HepG2 (cell line): Measurements from ENCODE around the gene LATS2. TPM values are rescaled to one million over a fixed set of nuclear protein-coding genes. Genes with fewer than 3 reads are reported as not detected.

Experiments
- ATF4 ChIP-seq, 2 experiments: fragments of 450-650 bp in 1 of 2; sonication (generic) in 1 of 2; formaldehyde crosslinking; IDR thresholded peaks; 2 replicates each; pipeline versions ENCODE4 v1.5.0 to v1.8.0; 2020 to 2022; ENCODE audit warnings: mild to moderate bottlenecking in 1 of 2, missing genetic modification reagents in 1 of 2
- E2F5 ChIP-seq: sonication (generic); formaldehyde crosslinking; conservative IDR thresholded peaks from 2 replicates; pipeline ENCODE4 v1.4.0; 2020; ENCODE audit warnings: missing genetic modification reagents
- HBP1 ChIP-seq: IDR thresholded peaks from 2 replicates; pipeline ENCODE4 v1.6.1; 2016; ENCODE audit warnings: low read depth, control low read depth
- HDAC6 ChIP-seq: fragments of 200-600 bp; sonication (generic); IDR thresholded peaks from 2 replicates; pipeline ENCODE4 v1.7.0; 2017; ENCODE audit warnings: mild to moderate bottlenecking, antibody characterized with exemption, low read length, low read depth
- ISL2 ChIP-seq: sonication (generic); formaldehyde crosslinking; IDR thresholded peaks from 2 replicates; pipeline ENCODE4 v1.5.0; 2020; ENCODE audit warnings: missing genetic modification reagents
- KDM6A ChIP-seq: IDR thresholded peaks from 2 replicates; pipeline ENCODE4 v1.6.1; 2016; ENCODE audit warnings: low read depth
- NFATC3 ChIP-seq: sonication (generic); formaldehyde crosslinking; IDR thresholded peaks from 2 replicates; pipeline ENCODE4 v1.5.1; 2020; ENCODE audit warnings: mild to moderate bottlenecking, missing genetic modification reagents
- PAF1 ChIP-seq: IDR thresholded peaks from 2 replicates; pipeline ENCODE4 v1.6.1; 2016; ENCODE audit warnings: missing genetic modification reagents, missing compliant biosample characterization
- PPARG ChIP-seq: conservative IDR thresholded peaks from 2 replicates; pipeline ENCODE4 v1.6.1; 2016; ENCODE audit warnings: missing biosample characterization, missing genetic modification reagents
- ZBTB49 ChIP-seq: sonication (generic); formaldehyde crosslinking; IDR thresholded peaks from 2 replicates; pipeline ENCODE4 v1.4.0; 2020; ENCODE audit warnings: missing genetic modification reagents, borderline replicate concordance
- ZFP62 ChIP-seq: sonication (generic); formaldehyde crosslinking; IDR thresholded peaks from 2 replicates; pipeline ENCODE4 v1.4.0; 2020; ENCODE audit warnings: missing genetic modification reagents
- ZNF101 ChIP-seq: sonication (generic); formaldehyde crosslinking; IDR thresholded peaks from 2 replicates; pipeline ENCODE4 v1.4.0; 2020; ENCODE audit warnings: mild to moderate bottlenecking, low read depth, missing genetic modification reagents, borderline replicate concordance
- ZNF264 ChIP-seq: sonication (generic); formaldehyde crosslinking; IDR thresholded peaks from 2 replicates; pipeline ENCODE4 v1.4.0; 2020; ENCODE audit warnings: missing genetic modification reagents
- ZNF605 ChIP-seq: sonication (generic); formaldehyde crosslinking; IDR thresholded peaks from 2 replicates; pipeline ENCODE4 v1.8.0; 2022; ENCODE audit warnings: mild to moderate bottlenecking, missing genetic modification reagents
- polyA plus RNA-seq, 8 experiments: library from polyadenylated mRNA; depleted of rRNA in 3 of 8; stranded (reverse) in 7 of 8; unstranded in 1 of 8; fragments of >200 nt; fragmentation: Illumina TruSeq in 4 of 8; extraction: Trizol in 4 of 8; gene quantifications; 2 replicates each; pipeline versions ENCODE4 v1.2.1 to v1.2.3, GENCODE V29; 2011 to 2016; ENCODE audit warnings: low read depth in 4 of 8, missing spikeins in 1 of 8, mixed read lengths in 1 of 8; ENCODE audit not compliant: insufficient read depth in 1 of 8
- total RNA-seq, 5 experiments: library from RNA; depleted of rRNA; stranded (reverse); fragments of >200 nt; fragmentation: Illumina TruSeq; extraction: Trizol; gene quantifications; 2 replicates each; pipeline ENCODE4 v1.2.3, GENCODE V29; 2016; ENCODE audit warnings: low read depth in 1 of 5

LATS2 gene
- total and polyA plus RNA-seq, 2 of the 13 experiments (the other 11 are each of a cell fraction or from before 2014, with no cell fraction given): 7.3 to 8.5 TPM

GRCh38 chr13:21014502-21015170, 46.8 kb downstream of the LATS2 start (continued):
- peak in 1 of 2 experiments; percentile 73; a peak in 1 of 4 replicates for TF ChIP-seq ATF4 (CRISPR knock-in tag; IDR thresholded peaks at IDR 0.05)
- TF ChIP-seq E2F5 (CRISPR knock-in tag): no peak
- peak; percentile 70; the same call in 1 of the 2 replicates for TF ChIP-seq ZNF264 (CRISPR knock-in tag)
- no peak for TF ChIP-seq ZFP62 (CRISPR knock-in tag)
- TF ChIP-seq PPARG: peak; percentile 52
- no peak for TF ChIP-seq ZNF101 (CRISPR knock-in tag)
- TF ChIP-seq ISL2 (CRISPR knock-in tag): peak; percentile 74; the same call in 1 of the 2 replicates
- TF ChIP-seq KDM6A: peak; percentile 68; the same call in 1 of the 2 replicates
- TF ChIP-seq HDAC6: no peak
- TF ChIP-seq NFATC3: no peak
- no peak for TF ChIP-seq HBP1 (CRISPR knock-in tag)
- no peak for TF ChIP-seq ZBTB49
- TF ChIP-seq PAF1: no peak
- 0 out of 2 replicates have a peak, but pooled peaks have one; percentile 14 for TF ChIP-seq ZNF605 (CRISPR knock-in tag)
